NCI-H2196 treated with DMSO at 0.1 percent for 48 hours (cell line): ENCODE measurements around the gene LMBRD2.
A peak's percentile ranks its signal among the peaks of the same experiment; 100 is the strongest.
"Not testable (repeated sequence)": the region's sequence is repeated elsewhere in the genome, so short reads cannot be mapped to it uniquely, and the experiment has no call there.

Source experiments
- DNase-seq: peaks from one replicate; lab custom pipeline; 2025; ENCODE audit not compliant: unreplicated experiment; lab: John Stamatoyannopoulos, UW

LMBRD2 gene

DNA sequence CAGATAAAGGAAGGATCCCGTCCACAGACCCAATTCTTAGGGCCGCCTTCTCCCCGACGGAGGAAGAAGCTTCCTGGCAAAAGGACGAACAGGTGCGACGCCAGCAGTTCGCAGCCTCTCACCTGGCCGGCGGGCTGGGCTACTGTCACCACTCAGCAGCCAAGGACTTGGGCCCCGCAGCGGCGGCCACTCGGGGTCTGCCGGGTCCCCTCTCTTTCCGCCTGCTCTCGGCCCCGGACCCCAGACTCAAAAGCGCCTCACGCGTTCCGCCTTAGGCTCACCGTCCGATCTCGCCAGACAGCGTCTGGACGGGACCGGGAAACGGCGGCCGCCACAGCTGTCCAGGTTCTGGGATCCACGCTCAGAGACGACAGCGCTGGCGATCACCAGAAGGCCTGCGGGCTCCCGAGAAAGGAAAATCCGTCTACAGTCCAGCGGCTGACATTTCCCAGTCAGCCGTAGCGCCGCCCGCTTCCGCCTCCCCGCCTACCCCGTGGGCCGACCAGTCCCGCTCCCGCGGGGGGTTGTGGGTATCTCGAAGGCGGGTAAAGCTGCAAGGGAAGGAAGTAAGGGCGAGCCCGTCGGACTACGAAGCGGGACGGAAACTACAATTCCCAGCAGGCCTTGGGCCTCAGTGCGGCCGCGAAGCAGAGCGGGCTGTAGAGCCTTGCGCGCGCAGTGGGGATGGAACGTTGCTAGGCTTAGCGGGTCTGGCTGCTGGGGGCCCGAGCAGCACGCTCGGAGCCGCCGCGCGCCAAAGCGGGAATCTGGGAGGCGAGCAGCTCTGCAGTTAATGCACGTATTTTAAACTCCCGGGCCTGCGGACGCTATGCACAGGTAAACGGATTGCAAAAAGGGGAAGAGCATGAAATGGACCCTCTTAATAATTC is at the start of gene LMBRD2, which contains the start of gene SKP2:
LMBRD2 (minus strand) TSS at position 454 of the 890 bp plus-strand sequence. CDS start 8,538 bp downstream, outside the sequence.
SKP2 (plus strand) TSS at position 678 of the 890 bp plus-strand sequence; CDS start at position 830, 152 bp downstream.
- peak; percentile 99 for DNase-seq

DNA sequence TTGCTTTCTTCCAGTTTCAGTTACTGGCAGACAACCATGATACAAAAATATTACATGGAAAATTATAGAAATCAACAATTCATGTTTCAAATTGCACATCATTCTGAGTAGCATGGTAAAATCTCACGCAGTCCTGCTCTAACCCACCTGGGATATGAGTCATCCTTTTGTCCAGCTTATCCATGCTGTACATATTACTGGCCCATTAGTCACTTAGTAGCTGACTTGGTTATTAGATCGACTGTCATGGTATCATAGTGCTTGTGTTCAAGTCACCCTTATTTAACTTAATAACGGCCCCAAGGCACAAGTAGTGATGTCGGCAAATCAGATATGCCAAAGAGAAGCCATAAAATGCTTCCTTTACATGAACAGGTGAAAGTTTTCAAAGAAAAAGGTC is 48.8 kb upstream of the LMBRD2 start:
- DNase-seq = no peak

DNA sequence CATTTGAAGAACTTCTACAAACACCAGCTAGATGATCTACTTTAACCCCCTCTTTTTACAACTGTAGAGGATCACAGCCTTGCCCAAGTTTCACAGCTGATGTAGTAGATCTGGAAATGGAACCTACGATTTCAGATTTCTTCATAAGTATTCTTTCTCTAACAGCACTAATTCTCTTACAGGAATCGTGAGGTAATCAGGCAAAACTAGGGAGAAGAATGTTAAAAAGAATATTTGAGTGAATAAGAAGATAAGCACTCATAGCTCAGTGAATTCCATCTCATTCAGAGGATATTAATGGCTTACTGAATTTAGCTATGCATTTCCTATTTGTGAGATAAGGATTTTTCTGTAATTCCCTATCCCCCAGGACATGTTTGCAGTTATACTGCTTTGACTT is 47.9 kb upstream of the LMBRD2 start:
- DNase-seq = no peak

DNA sequence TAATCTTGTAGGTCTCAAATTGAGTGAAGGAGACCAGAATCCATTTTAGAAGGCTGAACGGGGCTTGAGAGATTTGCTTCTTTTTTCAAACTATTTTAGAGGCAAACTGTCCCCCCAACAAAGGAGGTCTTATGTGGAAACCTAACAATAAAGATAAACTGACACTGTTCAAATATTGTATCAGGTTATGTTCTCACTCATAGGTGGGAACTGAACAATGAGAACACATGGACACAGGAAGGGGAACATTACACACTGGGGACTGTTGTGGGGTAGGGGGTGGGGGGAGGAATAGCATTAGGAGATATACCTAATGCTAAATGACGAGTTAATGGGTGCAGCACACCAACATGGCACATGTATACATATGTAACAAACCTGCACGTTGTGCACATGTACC is 47.1 kb upstream of the LMBRD2 start:
- not testable (repeated sequence) for DNase-seq

DNA sequence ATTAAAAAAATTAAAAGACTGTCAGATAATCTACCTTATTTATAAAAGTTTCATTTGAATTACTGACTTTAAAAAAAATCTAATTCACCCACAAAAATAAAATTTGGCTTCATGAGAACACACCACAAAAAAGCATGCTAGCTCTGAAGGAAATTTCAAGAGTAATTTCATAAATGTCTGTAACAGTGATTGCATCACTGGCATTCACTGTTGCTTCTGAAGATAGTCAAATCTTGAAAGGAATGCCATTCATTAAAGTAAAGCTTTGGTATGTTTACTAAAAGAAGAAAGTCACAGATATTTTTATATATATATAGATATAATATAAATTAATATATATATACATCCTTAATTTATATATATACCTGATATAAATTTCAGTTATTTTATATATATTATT is 46.6 kb upstream of the LMBRD2 start:
- no peak for DNase-seq

DNA sequence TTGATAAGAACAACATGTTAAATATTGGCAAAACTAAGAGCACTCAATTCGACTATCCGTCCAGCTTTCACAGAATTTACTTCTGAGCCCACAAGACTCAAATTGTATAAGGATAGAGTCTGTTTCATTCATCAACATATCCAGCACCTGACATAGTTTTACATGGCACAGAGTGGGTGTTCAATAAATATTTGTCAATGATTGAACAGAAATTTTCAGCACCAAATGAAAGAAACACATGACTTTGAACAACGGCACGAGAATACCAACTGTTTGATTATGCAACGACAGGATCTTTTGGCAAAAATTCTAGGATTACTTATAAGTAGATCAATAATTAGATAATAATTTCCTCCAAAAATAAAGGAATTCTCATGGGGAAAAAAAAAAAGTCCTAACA is 42.1 kb upstream of the LMBRD2 start:
- DNase-seq = no peak

DNA sequence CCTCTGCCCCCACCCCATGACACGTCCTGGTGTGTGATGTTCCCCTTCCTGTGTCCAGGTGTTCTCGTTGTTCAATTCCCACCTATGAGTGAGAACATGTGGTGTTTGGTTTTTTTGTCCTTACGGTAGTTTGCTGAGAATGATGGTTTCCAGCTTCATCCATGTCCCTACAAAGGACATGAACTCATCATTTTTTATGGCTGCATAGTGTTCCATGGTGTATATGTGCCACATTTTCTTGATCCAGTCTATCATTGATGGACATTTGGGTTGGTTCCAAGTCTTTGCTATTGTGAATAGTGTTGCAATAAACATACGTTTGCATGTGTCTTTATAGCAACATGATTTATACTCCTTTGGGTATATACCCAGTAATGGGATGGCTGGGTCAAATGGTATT is 32.7 kb upstream of the LMBRD2 start:
- not testable (repeated sequence) for DNase-seq

DNA sequence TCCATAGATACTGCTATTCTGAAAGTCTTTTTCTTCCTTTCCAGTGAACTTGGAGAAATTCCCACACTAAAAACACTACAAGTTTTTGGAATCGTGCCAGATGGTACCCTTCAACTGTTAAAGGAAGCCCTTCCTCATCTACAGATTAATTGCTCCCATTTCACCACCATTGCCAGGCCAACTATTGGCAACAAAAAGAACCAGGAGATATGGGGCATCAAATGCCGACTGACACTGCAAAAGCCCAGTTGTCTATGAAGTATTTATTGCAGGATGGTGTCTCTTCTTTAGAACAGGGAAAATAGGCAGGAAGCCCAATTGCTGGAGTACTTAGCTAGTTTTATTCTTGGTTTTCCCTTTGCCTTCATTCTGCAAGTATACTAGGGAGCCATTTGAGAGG is 30.1 kb upstream of the LMBRD2 start:
- no peak for DNase-seq

DNA sequence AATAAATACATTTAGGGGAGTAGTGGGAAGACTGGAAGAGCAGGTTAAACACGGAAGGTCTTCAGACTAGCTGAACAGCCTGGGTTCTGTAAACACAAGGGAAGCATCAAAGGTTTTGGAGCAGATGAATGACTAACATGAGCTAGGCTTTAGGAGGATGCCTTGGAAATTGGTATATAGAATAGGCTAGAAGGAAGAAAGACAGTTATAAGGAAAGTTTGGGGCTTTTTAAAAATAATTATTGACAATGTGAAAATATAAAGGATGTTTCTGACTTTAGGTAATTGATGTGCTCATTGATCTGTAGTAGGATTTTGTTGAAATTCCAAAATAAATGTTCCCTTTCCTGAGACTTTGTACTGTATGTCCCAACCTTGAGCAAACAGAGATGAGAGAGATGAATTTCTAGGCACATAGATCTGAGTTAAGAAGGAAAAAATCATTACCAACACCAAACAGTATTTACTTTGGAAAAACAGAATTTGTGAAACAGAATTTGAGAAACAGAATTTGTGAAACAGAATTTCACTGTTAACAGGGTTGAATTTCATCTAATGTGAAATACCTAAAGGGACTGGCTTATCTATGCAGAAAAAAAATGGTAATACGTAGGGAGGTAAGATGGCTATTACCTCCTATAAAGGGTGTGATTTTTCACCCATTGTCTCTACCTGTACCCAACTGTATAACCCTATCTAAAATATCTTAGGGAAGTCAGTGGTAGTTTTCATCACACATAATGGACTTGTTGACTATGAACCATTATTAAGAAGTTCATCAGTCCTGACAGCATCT is 29.1 kb upstream of the LMBRD2 start:
- no peak for DNase-seq

DNA sequence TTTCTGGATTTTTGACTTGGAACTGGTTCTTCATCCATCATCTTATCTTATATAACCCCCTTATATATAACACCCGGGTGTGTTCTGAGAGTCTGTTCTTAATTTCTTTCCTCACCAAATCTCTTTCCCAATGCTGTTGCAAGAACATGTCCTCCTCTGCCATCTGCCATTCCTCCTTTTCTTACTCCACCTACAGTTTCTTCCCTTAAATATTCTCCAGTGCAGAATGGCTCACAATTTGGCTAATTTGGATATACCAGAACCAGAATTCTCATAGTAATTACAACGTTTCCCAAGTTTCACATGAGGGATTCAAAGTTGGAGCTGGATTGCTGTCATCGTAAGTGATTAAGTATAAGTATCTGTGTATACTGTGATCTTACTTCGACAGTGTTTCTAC is 28.3 kb upstream of the LMBRD2 start:
- DNase-seq = no peak

DNA sequence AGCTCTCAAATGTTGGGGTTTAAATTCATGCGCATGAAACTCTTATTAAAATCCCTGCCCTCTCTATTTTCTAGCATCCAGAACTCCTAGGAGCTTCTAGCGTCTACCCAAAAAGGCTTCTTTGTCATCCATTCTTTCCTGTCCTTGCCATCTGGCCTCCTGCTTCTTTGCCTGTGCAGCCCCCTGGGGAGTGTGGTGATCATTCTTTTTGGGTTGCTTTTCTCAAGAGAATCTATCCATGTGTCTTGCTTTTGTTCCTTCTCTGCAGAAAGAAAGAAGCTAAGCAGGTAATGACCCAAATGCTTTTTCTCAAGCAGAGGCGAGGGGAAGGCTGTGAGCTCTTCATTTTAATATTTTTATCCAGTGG is 26.8 kb upstream of the LMBRD2 start:
- DNase-seq = no peak

DNA sequence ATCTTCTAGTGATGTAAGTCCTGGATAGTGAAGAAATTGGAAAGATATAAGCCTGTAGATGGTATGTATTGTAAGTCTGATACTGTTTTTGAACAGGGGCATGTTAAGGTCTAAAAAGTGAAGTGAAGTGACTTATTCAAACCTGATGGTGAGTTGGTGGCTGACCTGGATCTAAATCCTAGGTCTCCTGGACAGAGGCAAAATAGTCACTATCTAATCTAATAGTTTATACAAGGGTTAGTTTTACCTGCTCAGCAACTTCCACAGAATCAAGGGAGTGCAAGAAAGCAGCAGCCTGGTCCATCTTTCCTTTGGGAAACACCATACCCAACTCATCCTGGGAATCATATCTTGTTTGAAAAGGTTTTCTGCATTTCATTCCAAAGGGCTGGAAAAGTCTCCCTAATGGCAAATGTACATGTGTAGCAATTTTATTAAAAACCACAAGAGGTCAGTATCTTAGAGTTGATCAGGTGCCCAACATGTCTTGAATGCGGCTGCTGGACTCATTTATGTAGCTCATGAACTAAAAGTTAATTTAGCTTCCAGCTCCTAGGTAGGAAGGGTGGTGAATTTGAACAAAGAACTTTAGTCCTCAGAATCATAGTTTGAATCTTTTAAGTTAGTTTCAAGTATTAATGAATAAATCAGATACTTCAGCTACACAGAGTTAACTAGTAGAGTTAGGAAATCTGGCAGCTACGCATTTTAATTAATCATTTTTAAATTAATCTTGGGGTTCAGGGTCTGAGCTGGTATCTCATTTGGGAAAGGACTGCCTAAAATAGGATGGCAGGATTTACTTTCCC is 26.2 kb upstream of the LMBRD2 start:
- DNase-seq = peak; percentile 74

DNA sequence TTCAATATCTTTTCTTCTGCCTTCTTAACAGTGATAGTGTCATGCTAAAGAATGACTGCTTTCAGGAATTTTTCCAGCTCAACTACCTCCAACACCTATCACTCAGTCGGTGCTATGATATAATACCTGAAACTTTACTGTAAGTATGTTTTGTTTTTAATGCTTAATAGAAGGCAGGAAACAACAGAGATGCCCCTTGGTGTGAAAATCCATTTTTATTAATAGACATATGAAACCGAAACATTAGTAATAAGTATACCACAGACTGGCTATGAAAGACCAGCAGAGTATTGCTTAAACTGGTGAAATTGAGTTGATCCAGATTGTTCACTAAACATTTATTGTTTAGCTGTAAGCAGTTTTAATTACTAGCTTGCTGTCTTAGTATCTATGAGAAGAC is 25.5 kb upstream of the LMBRD2 start:
- no peak for DNase-seq

DNA sequence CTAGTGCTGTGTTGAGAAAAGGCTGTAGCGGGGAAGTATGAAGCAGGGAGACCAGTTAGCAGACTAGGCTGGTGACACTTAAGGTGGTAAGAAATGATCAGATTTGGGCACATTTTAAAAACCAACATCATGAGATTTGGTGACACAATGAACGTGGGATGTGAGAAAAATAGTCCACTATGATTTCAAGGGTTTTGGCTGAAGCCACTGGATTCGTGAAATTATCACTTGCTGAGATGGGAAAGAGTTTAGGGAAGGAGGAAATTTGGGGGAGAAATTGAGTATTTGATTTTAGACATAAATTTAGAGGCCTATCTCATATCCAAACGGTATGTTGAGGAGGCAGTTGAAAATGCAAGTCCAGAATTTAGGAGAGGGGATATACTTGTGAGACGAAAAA is 23.4 kb upstream of the LMBRD2 start:
- DNase-seq = no peak

DNA sequence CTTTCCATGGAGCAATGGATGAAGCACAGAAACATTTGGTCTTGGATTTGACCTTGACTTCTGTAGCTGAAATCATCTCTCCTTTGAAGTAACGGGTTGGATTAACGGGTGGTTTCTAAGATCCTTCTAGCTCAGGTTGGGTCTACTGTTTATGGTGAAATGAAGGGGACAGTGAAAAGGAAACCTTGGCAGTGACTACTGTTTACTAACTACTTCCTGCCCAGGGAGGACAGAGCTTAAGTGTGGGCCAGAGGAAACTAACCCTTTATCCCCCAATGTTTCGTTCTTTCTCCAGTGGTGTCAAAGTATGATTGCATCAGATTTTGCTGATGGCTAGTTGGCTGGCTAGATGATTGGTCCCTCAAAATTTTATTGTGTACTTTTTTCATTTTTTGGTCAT is 22.4 kb upstream of the LMBRD2 start:
- no peak for DNase-seq

DNA sequence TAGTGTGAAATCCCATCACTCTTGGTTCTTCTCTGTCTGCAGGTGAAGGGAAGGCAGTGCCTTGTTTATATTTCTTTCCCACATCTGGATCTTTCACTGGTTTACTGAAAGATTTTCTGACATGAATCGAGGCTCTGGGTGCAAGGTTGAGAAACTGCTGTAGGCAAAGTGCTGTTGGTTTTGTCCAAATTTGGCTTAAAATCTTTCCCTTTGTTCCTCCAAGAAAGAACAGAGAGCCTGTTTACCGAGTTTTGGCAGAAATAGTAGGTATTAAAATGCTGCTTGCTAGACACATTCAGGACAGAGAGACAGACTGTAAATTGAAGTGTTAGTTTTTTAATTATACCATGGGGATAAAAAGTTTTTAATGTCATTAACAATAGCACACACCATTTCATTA is 21.7 kb upstream of the LMBRD2 start:
- no peak for DNase-seq

DNA sequence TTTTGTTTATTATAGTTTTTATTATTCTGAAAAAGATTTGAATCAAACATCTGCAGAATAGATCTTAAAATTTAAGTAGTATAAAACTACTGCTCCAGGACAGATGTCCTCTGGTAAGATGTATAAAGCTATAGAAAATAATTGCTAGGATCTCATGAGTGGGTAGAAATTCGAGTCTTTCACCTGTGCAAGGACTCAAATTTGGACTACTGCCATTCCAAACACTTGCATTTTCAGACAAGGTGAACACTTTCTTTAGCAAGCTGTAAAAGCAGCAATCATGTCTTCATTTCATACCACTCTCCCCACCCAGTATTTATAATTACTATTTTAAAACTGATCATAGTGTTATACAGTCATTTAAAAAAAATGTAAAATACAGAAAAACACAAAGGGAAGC is 20.9 kb upstream of the LMBRD2 start:
- DNase-seq = no peak

DNA sequence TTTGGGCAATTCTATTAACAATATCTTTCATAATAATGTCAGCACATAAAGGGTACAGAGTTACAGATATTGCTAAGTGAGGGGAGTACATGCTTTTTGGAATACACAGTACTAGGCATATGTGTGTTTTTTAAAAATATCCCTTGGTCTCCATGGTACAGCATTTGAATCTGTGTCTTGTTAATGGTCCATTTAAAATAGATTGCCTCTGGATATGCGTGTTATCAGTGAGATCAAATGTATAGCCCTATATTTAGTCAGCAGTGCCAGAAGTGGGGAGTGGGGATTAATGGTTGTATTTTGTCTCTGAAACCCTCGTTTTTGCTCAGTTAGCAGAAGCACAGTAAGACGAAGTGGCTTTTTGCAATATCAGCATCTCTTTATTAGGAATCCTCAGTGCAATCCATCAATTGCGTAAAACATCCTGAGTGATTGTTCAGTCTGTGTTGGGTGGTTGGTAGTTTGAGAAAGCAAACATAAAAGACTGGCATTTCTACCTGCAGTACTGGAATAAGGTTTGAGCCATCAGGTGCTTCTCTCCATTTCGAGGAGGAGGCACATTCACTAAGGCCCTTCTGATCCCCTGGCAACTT is 19.2 kb upstream of the LMBRD2 start:
- no peak for DNase-seq

DNA sequence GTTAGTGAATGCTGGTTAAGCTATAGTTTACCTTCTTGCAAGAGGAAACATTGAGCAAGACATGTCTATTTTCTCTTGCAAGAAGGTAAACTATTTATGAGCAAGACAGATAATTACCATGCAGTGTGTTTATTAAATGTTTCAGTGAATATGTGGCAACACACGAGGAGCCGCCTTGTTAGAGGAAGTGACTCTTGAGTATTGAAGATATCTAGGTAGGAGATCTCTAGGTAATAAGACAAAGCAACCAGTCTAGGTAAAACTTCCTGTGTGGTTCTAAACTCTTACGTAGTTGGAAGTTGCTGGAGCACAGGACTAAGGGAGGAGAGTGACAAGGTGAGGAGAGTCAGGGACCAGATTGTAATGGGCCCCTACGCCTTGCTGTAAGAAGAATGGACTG is 17.1 kb upstream of the LMBRD2 start:
- no peak for DNase-seq

DNA sequence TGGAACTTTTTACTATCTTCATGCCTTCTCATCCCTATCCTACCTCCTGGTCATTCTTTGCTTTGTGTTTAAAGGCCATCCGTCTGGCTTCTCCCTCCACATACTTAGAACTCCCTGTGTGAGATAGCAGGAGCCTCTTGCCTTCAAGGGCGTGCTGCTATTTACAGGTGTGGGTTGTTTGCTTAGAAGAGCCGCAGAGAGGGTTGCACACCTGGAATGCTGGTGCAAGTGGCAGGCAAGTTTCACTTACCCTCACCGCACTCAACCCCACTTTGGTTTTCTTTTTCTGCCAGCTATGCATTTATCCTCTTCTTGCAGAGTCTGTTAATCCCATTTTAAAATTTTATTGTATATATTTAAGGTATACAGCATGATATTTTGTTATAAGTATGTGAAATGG is 12.8 kb upstream of the LMBRD2 start:
- no peak for DNase-seq
